GM12878 (cell line): Measurements from ENCODE around the gene SLC47A2. TPM values are rescaled to one million over a fixed set of nuclear protein-coding genes. Genes with fewer than 3 reads are reported as not detected.

Experiments
- ATAC-seq: fragments of 200-7000 bp; cut with Tn5 transposase; 3 replicates; pipeline ENCODE4 v1.9.1; 2020; ENCODE audit warnings: mild to moderate bottlenecking, moderate library complexity
- BruUV-seq: library from RNA; stranded (reverse); fragments of 400-500 nt; replicated peaks from 2 replicates; lab custom pipeline; 2021; lab: Mats Ljungman, UMichigan
- CTCF ChIA-PET: fragments of 300-600 bp; sonication (Branson Sonifier 250); formaldehyde crosslinking; extraction: SDS; loops from one replicate; lab custom pipeline; 2021; ENCODE audit warnings: inconsistent platforms; lab: Yijun Ruan, JAX
- POLR2A ChIA-PET: fragments of 350-600 bp; formaldehyde crosslinking; extraction: SDS; loops from one replicate; lab custom pipeline; 2021; ENCODE audit warnings: inconsistent platforms; lab: Charles Lee
- RAD21 ChIA-PET: fragments of 300-600 bp; sonication (Branson Sonifier 250); formaldehyde crosslinking; loops from one replicate; lab custom pipeline; 2023; ENCODE audit warnings: antibody characterized with exemption; ENCODE audit not compliant: unreplicated experiment; lab: Charles Lee
- SMC1A ChIA-PET: fragments of 300-600 bp; sonication (Branson Sonifier 250); formaldehyde crosslinking; loops from one replicate; lab custom pipeline; 2023; ENCODE audit not compliant: unreplicated experiment, uncharacterized antibody; lab: Charles Lee
- DNase-seq: peaks from one replicate; pipeline ENCODE4 v3.0.0-alpha.2; 2011; ENCODE audit warnings: low read depth, low spot score
- FAIRE-seq: peaks from 3 replicates; lab custom pipeline; 2011; peaks lifted over from hg19 to GRCh38; lab: Jason Lieb, UNC
- H2AFZ ChIP-seq: 2 replicates; pipeline ENCODE4 v1.6.0; 2011; ENCODE audit warnings: low read depth, low read length, control low read depth; ENCODE audit not compliant: control insufficient read depth
- H3K27ac ChIP-seq: 2 replicates; pipeline ENCODE4 v1.5.1; 2011; ENCODE audit warnings: control low read depth; ENCODE audit not compliant: control insufficient read depth, insufficient read depth
- H3K27me3 ChIP-seq, 2 experiments: replicated peaks in 1 of 2; 2 replicates each; pipeline versions ENCODE4 v1.6.0 to v1.6.1; 2011; ENCODE audit warnings: low read length in 1 of 2; ENCODE audit not compliant: control insufficient read depth in 2 of 2, insufficient read depth in 2 of 2
- H3K36me3 ChIP-seq, 2 experiments: 2 replicates each; pipeline ENCODE4 v1.5.1; 2011; ENCODE audit warnings: low read length in 1 of 2; ENCODE audit not compliant: control insufficient read depth in 2 of 2, insufficient read depth in 2 of 2
- H3K4me1 ChIP-seq: 2 replicates; pipeline ENCODE4 v1.6.1; 2011; ENCODE audit warnings: mild to moderate bottlenecking, low read length, moderate library complexity, mixed read lengths; ENCODE audit not compliant: control insufficient read depth, insufficient read depth
- H3K4me2 ChIP-seq: 2 replicates; pipeline ENCODE4 v1.6.0; 2011; ENCODE audit warnings: control low read depth; ENCODE audit not compliant: control insufficient read depth, insufficient read depth
- H3K4me3 ChIP-seq: fragments of 200-600 bp; sonication (generic); 2 replicates; pipeline ENCODE4 v1.5.1; 2016
- H3K79me2 ChIP-seq: 2 replicates; pipeline ENCODE4 v1.6.0; 2011; ENCODE audit warnings: low read length; ENCODE audit not compliant: control insufficient read depth, insufficient read depth
- H3K9ac ChIP-seq: 2 replicates; pipeline ENCODE4 v1.8.0; 2011; ENCODE audit warnings: low read length, control low read depth, mixed read lengths; ENCODE audit not compliant: control insufficient read depth, insufficient read depth
- H3K9me3 ChIP-seq: replicated peaks from 3 replicates; pipeline ENCODE4 v1.5.1; 2011; ENCODE audit warnings: mild to moderate bottlenecking, low read length; ENCODE audit not compliant: control insufficient read depth, insufficient read depth
- H4K20me1 ChIP-seq: 2 replicates; pipeline ENCODE4 v1.6.0; 2011; ENCODE audit not compliant: control insufficient read depth, insufficient read depth
- CBX3 ChIP-seq: fragments of 200-600 bp; sonication (generic); IDR thresholded peaks from 2 replicates; pipeline ENCODE4 v1.6.1; 2016; ENCODE audit warnings: low read depth, borderline replicate concordance
- IRF4 ChIP-seq: IDR thresholded peaks from 2 replicates; pipeline ENCODE4 v1.6.1; 2011; ENCODE audit warnings: low read depth, low read length
- ZBTB40 ChIP-seq: fragments of 450-650 bp; IDR thresholded peaks from 2 replicates; pipeline ENCODE4 v1.6.1; 2016; ENCODE audit warnings: mild to moderate bottlenecking, moderate library complexity, borderline replicate concordance
- ZZZ3 ChIP-seq: IDR thresholded peaks from 2 replicates; pipeline ENCODE4 v1.6.1; 2011; ENCODE audit warnings: low read depth; ENCODE audit not compliant: control insufficient read depth, insufficient read length
- WGBS: methylation state at CpG from one replicate; pipeline ENCODE4 v1.1.6; 2016; ENCODE audit warnings: low lambda C conversion rate; ENCODE audit not compliant: insufficient replicate concordance, insufficient coverage; ENCODE audit errors: missing lambda C conversion rate; 5-methylcytosine and 5-hydroxymethylcytosine counted together
- in situ Hi-C: fragments of 300-500 bp; cut with MboI; formaldehyde crosslinking; loops from 9 replicates; pipeline ENCODE4 v1.14.3; 2018; ENCODE audit warnings: mixed read lengths
- intact Hi-C: fragments of 100-400 bp; cut with micrococcal nuclease; formaldehyde crosslinking; loops from one replicate; pipeline ENCODE4 v1.14.2; 2022; ENCODE audit not compliant: unreplicated experiment
- polyA plus RNA-seq, 11 experiments: library from polyadenylated mRNA; depleted of rRNA in 4 of 11; unstranded in 6 of 11; stranded (reverse) in 5 of 11; fragments of >200 nt; fragmentation: Nextera tagmentation in 4 of 11; fragmentation: Illumina TruSeq in 1 of 11; extraction: Ambion mirVana in 4 of 11; extraction: Trizol in 1 of 11; gene quantifications; 1 replicate in 1 of 11; 2 replicates in 10 of 11; pipeline versions ENCODE4 v1.2.1 to v1.2.3, GENCODE V29; 2011 to 2016; ENCODE audit warnings: inconsistent platforms in 2 of 11, missing spikeins in 2 of 11, low read depth in 1 of 11
- total RNA-seq, 4 experiments: library from RNA; depleted of rRNA in 3 of 4; stranded (reverse); fragments of >200 nt in 3 of 4; fragmentation: Illumina TruSeq in 1 of 4; extraction: Trizol in 1 of 4; gene quantifications; 2 replicates each; pipeline versions ENCODE4 v1.2.1 to v1.2.3, GENCODE V29; 2013 to 2021
- TF ChIP-seq, protein P1 (sequence below): IDR thresholded peaks from 2 replicates; pipeline ENCODE4 v1.6.1; 2012; ENCODE audit warnings: improper control_type of control experiment, low read depth, low read length; ENCODE audit not compliant: insufficient replicate concordance

The SLC47A2 gene
- total and polyA plus RNA-seq, 10 of the 15 experiments (the other 5 are each of a cell fraction or from before 2014, with no cell fraction given) = not detected

DNA sequence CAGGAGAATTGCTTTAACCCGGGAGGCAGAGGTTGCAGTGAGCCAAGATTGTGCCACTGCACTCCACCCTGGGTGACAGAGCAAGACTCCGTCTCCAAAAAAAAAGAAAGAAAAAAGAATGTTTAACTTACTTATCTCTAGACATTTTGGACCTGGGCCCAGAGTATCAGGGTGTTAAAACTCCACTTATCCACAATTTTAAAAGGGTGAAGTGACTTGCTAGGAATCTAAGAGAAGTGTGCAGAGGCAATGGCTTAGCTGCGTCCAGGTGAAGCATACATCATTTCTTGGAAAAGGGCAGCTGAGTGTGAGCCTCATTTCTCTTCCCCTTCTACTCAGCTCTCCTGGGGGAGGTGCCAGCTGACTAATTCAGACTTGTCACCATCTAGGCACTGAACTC lies 42.8 kb downstream of the SLC47A2 start:
- no TSS peak for BruUV-seq
- SMC1A ChIA-PET = no interaction called here
- CTCF ChIA-PET = no interaction called here

DNA sequence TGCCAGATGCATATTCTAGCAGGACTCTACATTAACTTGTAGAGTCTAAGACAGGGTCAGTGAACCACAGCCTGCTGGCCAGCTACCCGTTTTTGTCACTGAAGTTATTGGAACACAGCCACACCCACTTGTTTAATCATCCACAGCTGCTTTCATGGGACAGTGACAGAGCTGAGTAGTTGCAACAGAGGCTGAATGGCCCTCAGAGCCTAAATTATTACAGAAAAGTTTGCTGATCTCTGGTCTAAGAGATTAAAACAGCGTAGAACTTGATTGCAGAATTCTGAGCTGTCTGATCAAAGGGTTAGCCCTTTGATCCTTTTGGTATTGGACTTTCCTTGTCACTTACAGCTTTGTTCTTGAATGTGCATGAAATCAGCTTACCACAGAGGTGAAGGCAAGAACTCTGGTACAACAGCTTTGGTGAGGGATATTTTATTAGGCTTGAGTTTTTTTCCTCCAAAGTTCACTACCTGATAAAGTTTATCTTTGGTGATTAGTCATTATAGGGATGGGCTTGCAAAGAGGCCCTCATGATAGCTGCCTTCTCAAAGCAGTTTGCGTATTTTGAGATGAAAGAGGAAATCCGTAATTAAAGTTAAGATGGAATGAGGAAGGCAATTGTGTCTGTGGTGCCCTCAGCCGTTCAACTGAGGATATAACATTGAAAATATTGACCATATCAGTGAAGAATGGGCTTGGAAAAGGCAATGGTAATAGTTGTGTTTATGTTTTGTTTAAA lies 44.2 kb downstream of the SLC47A2 start:
- H3K27me3 ChIP-seq = no peaks in the 10 kb centered on the region
- in situ Hi-C loops (no loop called here), intact Hi-C loops (no loop called here)
- no peak for DNase-seq
- H3K79me2 ChIP-seq = no peaks in the 10 kb centered on the region
- peaks cover 0 to 3% of the 10 kb centered on the region in 2 experiments; a peak in 3 of 4 replicates for H3K36me3 ChIP-seq
- no peaks in the 10 kb centered on the region for H3K4me1 ChIP-seq
- RAD21 ChIA-PET = no interaction called here
- H3K9me3 ChIP-seq = no peaks in the 10 kb centered on the region
- no peak overlapping the region for H3K4me2 ChIP-seq
- no TSS peak for BruUV-seq
- no peak overlapping the region for H2AFZ ChIP-seq
- FAIRE-seq = no peak
- POLR2A ChIA-PET = interaction anchor here (1.5 kb wide), 1 partner anchor 11 kb away, joined by 4 read pairs; no protein-coding TSS in a partner anchor
- ATAC-seq = no peak
- no peaks in the 10 kb centered on the region for H4K20me1 ChIP-seq
- CTCF ChIA-PET = no interaction called here
- no peak overlapping the region for H3K9ac ChIP-seq
- no peak overlapping the region for H3K27ac ChIP-seq
- 78% methylated on average over 5 of the region's 5 CpGs for WGBS
- SMC1A ChIA-PET = no interaction called here
- H3K4me3 ChIP-seq = no peak overlapping the region
- TF ChIP-seq, protein P1, sequence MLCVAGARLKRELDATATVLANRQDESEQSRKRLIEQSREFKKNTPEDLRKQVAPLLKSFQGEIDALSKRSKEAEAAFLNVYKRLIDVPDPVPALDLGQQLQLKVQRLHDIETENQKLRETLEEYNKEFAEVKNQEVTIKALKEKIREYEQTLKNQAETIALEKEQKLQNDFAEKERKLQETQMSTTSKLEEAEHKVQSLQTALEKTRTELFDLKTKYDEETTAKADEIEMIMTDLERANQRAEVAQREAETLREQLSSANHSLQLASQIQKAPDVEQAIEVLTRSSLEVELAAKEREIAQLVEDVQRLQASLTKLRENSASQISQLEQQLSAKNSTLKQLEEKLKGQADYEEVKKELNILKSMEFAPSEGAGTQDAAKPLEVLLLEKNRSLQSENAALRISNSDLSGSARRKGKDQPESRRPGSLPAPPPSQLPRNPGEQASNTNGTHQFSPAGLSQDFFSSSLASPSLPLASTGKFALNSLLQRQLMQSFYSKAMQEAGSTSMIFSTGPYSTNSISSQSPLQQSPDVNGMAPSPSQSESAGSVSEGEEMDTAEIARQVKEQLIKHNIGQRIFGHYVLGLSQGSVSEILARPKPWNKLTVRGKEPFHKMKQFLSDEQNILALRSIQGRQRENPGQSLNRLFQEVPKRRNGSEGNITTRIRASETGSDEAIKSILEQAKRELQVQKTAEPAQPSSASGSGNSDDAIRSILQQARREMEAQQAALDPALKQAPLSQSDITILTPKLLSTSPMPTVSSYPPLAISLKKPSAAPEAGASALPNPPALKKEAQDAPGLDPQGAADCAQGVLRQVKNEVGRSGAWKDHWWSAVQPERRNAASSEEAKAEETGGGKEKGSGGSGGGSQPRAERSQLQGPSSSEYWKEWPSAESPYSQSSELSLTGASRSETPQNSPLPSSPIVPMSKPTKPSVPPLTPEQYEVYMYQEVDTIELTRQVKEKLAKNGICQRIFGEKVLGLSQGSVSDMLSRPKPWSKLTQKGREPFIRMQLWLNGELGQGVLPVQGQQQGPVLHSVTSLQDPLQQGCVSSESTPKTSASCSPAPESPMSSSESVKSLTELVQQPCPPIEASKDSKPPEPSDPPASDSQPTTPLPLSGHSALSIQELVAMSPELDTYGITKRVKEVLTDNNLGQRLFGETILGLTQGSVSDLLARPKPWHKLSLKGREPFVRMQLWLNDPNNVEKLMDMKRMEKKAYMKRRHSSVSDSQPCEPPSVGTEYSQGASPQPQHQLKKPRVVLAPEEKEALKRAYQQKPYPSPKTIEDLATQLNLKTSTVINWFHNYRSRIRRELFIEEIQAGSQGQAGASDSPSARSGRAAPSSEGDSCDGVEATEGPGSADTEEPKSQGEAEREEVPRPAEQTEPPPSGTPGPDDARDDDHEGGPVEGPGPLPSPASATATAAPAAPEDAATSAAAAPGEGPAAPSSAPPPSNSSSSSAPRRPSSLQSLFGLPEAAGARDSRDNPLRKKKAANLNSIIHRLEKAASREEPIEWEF = no peak
- TF ChIP-seq ZBTB40 = no peak

More for the DNA sequence above, 42.8 kb downstream of the SLC47A2 start:
- ChIA-PET POLR2A (no interaction called here), RAD21 (no interaction called here)
- no peak for TF ChIP-seq IRF4
- no peak for TF ChIP-seq ZZZ3
- TF ChIP-seq CBX3 = no peak
- H3K27me3 ChIP-seq = no peaks in the 10 kb centered on the region
- H3K9ac ChIP-seq = no peak overlapping the region
- no peaks in the 10 kb centered on the region for H3K9me3 ChIP-seq
- WGBS = 98% methylated on average over 3 of the region's 3 CpGs
- no peak overlapping the region for H2AFZ ChIP-seq
- no peaks in the 10 kb centered on the region for H3K4me1 ChIP-seq
- H3K79me2 ChIP-seq = no peaks in the 10 kb centered on the region
- ATAC-seq (no peak), DNase-seq (no peak), FAIRE-seq (no peak)
- H3K4me3 ChIP-seq = no peak overlapping the region
- intact Hi-C loops = no loop called here
- no peak overlapping the region for H3K4me2 ChIP-seq
- in situ Hi-C loops = no loop called here
- H3K27ac ChIP-seq = no peak overlapping the region
- no peaks in the 10 kb centered on the region for H4K20me1 ChIP-seq
- H3K36me3 ChIP-seq = peaks cover 0 to 5% of the 10 kb centered on the region in 2 experiments; a peak in 3 of 4 replicates
